Endometrial microvascular endothelial cells (primary cell): Measurements from ENCODE around the gene KIAA1217. TPM values are rescaled to one million over a fixed set of nuclear protein-coding genes. Genes with fewer than 3 reads are reported as not detected.

Experiments used
- in situ Hi-C: cut with HindIII; loops from 2 replicates; pipeline ENCODE4 v1.10.0; 2017; ENCODE audit warnings: low sequenced_read_pairs, low pct_unique_long_range_greater_than_20kb; ENCODE audit errors: inconsistent ontology term
- total RNA-seq: library from RNA; depleted of rRNA; stranded (reverse); fragments of >200 nt; gene quantifications from one replicate; pipeline ENCODE4 v1.2.3, GENCODE V29; 2015; ENCODE audit errors: inconsistent ontology term

The KIAA1217 gene, protein sequence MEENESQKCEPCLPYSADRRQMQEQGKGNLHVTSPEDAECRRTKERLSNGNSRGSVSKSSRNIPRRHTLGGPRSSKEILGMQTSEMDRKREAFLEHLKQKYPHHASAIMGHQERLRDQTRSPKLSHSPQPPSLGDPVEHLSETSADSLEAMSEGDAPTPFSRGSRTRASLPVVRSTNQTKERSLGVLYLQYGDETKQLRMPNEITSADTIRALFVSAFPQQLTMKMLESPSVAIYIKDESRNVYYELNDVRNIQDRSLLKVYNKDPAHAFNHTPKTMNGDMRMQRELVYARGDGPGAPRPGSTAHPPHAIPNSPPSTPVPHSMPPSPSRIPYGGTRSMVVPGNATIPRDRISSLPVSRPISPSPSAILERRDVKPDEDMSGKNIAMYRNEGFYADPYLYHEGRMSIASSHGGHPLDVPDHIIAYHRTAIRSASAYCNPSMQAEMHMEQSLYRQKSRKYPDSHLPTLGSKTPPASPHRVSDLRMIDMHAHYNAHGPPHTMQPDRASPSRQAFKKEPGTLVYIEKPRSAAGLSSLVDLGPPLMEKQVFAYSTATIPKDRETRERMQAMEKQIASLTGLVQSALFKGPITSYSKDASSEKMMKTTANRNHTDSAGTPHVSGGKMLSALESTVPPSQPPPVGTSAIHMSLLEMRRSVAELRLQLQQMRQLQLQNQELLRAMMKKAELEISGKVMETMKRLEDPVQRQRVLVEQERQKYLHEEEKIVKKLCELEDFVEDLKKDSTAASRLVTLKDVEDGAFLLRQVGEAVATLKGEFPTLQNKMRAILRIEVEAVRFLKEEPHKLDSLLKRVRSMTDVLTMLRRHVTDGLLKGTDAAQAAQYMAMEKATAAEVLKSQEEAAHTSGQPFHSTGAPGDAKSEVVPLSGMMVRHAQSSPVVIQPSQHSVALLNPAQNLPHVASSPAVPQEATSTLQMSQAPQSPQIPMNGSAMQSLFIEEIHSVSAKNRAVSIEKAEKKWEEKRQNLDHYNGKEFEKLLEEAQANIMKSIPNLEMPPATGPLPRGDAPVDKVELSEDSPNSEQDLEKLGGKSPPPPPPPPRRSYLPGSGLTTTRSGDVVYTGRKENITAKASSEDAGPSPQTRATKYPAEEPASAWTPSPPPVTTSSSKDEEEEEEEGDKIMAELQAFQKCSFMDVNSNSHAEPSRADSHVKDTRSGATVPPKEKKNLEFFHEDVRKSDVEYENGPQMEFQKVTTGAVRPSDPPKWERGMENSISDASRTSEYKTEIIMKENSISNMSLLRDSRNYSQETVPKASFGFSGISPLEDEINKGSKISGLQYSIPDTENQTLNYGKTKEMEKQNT (N-terminal part only)
- total RNA-seq = 14.3 TPM

DNA sequence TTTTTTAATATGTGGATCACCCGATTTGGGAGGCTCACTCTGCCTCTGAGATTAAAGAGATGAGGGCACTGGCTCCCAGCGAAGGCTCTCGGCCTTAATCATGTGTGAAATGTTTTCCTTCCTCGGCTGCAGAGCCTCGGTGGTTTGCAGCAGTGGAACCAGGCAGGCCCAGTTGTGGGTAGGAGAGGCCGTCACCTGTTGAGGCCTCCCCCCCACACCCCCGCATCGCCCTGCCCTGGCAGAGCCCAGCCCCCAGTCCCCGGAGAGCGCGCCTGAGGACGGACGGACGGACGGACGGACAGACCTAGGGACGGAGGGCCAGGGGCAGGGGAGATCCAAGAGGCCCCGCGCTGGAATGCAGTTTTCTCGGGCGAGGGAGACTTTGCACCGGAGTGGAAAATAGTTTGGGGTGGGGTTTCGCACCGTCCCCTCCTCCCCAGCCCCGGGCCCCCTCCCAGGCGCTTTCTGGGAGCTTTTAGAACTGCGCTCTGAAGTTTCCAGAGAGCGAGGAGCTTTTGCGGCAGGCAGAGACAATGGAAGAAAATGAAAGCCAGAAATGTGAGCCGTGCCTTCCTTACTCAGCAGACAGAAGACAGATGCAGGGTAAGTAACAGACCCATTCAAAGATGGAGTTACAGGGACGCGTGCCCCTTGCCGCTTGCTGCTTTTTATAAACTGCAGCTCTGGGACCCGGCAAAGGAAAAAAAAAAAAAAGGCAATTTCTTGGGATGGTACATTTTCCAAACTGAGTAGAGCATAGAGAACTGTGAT is at the start of gene KIAA1217:
Gene KIAA1217, plus strand, starts transcription at position 478 of the 771 bp plus-strand sequence. Its CDS starts 56 bp downstream, at position 534.
- in situ Hi-C loops = no loop called here

GRCh38 chr10:24162206-24162985 is 46.5 kb upstream of the KIAA1217 start:
- in situ Hi-C loops = no loop called here

GRCh38 chr10:24163485-24163884 is 45.5 kb upstream of the KIAA1217 start:
- in situ Hi-C loops = no loop called here

- in situ Hi-C loops = no loop called here
Measured at GRCh38 chr10:24168258-24169170, 40.4 kb upstream of the KIAA1217 start.

DNA sequence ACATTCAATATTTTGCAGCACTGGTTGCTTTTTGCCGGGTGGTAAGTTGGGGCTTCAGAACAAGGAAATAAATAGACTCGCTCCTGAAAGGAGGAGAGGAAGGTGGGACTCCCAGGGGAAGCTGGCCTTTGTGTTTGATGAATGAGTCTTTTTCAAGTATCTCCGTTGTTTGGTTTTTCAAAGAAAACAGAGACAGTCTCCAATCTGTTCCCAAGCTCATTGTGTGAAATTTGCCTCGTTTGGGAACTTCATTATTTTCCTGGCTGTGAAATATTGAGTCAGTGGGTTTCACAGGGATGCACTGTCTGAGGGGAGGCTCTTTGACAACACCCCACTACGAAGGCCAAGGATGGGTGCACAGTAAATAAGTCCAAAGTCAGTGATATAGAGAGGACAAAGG is 38.7 kb upstream of the KIAA1217 start:
- in situ Hi-C loops = no loop called here

DNA sequence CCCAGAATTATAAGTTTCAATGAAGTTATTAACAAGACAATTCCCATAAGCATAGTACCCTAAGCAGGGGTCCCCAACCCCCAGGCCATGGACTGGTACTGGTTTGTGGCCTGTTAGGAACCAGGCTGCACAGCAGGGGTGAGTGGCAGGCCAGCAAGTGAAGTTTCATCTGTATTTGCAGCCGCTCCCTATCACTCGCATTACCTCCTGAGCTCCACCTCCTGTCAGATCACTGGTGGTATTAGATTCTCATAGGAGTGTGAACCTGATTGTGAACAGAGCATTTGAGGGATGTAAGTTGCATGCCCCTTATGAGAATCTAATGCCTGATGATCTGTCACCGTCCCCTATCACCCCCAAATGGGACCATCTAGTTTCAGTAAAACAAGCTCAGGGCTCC is 36.0 kb upstream of the KIAA1217 start:
- in situ Hi-C loops = no loop called here

DNA sequence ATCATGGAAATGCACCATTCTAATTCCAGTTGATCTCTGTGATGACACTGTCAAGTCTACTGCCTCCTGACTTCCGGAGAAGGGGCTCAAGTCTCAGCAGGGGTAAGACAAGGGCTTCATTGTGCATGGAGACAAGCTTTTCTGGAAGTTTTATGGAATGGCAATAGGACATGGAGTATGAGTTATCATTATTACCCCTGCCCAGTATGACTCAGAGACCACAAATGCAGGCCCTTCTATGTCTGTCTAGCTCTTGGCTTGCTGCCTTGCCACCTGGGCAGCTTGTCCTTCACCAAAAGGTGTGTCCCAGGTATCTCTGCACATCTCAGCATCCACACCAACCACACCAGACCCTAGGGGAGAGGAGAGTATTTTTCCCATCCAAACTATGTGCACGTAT is 34.9 kb upstream of the KIAA1217 start:
- in situ Hi-C loops = no loop called here

DNA sequence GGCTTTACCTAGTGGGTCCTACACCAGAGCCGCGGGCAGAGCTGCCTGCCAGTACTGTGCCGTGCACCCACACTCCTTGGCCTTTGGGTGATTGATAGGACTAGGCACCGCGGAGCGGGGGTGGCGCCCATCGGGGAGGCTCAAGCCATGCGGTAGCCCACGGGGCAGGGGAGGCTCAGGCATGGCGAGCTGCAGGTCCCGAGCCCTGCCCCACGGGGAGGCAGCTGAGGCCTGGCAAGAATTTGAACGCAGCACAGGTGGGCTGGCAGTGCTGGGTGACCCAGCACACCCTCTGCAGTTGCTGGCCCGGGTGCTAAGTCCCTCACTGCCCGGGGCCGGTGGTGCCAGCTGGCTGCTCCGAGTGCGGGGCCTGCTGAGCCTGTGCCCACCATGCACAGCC is 32.3 kb upstream of the KIAA1217 start:
- in situ Hi-C loops = no loop called here

GRCh38 chr10:24177636-24178035 is 31.3 kb upstream of the KIAA1217 start:
- in situ Hi-C loops = no loop called here

DNA sequence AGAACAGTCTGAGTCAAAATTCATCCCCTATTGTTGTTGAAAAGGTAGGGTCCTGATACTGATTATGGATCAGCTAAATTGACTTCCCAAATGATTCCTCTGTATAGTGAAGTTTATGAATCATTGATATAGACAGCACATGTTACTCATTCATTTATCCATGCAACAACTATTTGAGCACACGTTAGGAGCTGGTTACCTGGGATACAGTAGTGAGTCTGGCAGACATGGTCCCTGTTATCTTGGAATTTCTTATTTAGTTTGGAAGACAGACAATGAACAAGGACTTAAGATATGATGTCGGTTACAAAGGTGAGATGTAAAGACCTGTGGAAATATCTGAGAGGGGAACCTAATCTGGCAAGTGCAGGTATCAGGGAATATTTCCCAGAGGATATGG is 28.0 kb upstream of the KIAA1217 start:
- in situ Hi-C loops = no loop called here

GRCh38 chr10:24184455-24184854 is 24.5 kb upstream of the KIAA1217 start:
- in situ Hi-C loops = no loop called here

GRCh38 chr10:24193330-24193729 is 15.6 kb upstream of the KIAA1217 start:
- in situ Hi-C loops = no loop called here

GRCh38 chr10:24197263-24197662 is 11.7 kb upstream of the KIAA1217 start:
- in situ Hi-C loops = no loop called here

- in situ Hi-C loops = no loop called here
Measured at GRCh38 chr10:24201503-24202180, 7.3 kb upstream of the KIAA1217 start.

GRCh38 chr10:24202181-24202570 is 6.8 kb upstream of the KIAA1217 start:
- in situ Hi-C loops = no loop called here

- in situ Hi-C loops = no loop called here
Measured at GRCh38 chr10:24205821-24206220, 3.1 kb upstream of the KIAA1217 start.
